ENCODE measurements around the gene PRSS53.

- TF ChIP-seq CTCF (IDR thresholded peaks at IDR 0.05), result no peak
- no peak for TF ChIP-seq POLR2A (IDR thresholded peaks at IDR 0.05)
Measured at GRCh38 chr16:31128711-31129567, 40.2 kb upstream of the PRSS53 start.

Measured in heart left ventricle (tissue), 13 donors.